Measurements from ENCODE around the gene CACNA2D3. TPM values are rescaled to one million over a fixed set of nuclear protein-coding genes. Genes with fewer than 3 reads are reported as not detected.

The CACNA2D3 gene
- total RNA-seq, 1 experiment from 2014 or later, result 1.6 TPM

GRCh38 chr3:54510506-54510905 is 388.2 kb downstream of the CACNA2D3 start:
- no peak for DNase-seq
- Histone ChIP-seq H3K27me3 (ENCODE audit: control insufficient read depth, insufficient read depth, low read length) (no peaks in the 10 kb centered on the region), H3K4me3 (ENCODE audit: insufficient read depth, low read depth, low read length) (no peak overlapping the region), H3K36me3 (replicated peaks; ENCODE audit: control insufficient read depth, insufficient read depth, low read length) (no peaks in the 10 kb centered on the region; the same call in 1 of the 2 replicates)

GRCh38 chr3:54511766-54512365 is 389.5 kb downstream of the CACNA2D3 start:
- Histone ChIP-seq H3K36me3 (replicated peaks; ENCODE audit: control insufficient read depth, insufficient read depth, low read length) (no peaks in the 10 kb centered on the region; the same call in 1 of the 2 replicates), H3K4me3 (ENCODE audit: insufficient read depth, low read depth, low read length) (no peak overlapping the region), H3K27me3 (ENCODE audit: control insufficient read depth, insufficient read depth, low read length) (no peaks in the 10 kb centered on the region)
- no peak for DNase-seq

GRCh38 chr3:54514006-54514405 is 391.7 kb downstream of the CACNA2D3 start:
- Histone ChIP-seq H3K27me3 (ENCODE audit: control insufficient read depth, insufficient read depth, low read length) (no peaks in the 10 kb centered on the region), H3K4me3 (ENCODE audit: insufficient read depth, low read depth, low read length) (no peak overlapping the region), H3K36me3 (replicated peaks; ENCODE audit: control insufficient read depth, insufficient read depth, low read length) (no peaks in the 10 kb centered on the region)
- no peak for DNase-seq

GRCh38 chr3:54514416-54514815 is 392.1 kb downstream of the CACNA2D3 start:
- Histone ChIP-seq H3K36me3 (replicated peaks; ENCODE audit: control insufficient read depth, insufficient read depth, low read length) (no peaks in the 10 kb centered on the region), H3K27me3 (ENCODE audit: control insufficient read depth, insufficient read depth, low read length) (no peaks in the 10 kb centered on the region), H3K4me3 (ENCODE audit: insufficient read depth, low read depth, low read length) (no peak overlapping the region)
- DNase-seq, result no peak

GRCh38 chr3:54515441-54516213 is 393.3 kb downstream of the CACNA2D3 start:
- DNase-seq, result no peak
- no peaks in the 10 kb centered on the region for H3K36me3 ChIP-seq (replicated peaks; ENCODE audit: control insufficient read depth, insufficient read depth, low read length)

GRCh38 chr3:54517424-54517823 is 395.1 kb downstream of the CACNA2D3 start:
- Histone ChIP-seq H3K4me3 (ENCODE audit: insufficient read depth, low read depth, low read length) (no peak overlapping the region), H3K27me3 (ENCODE audit: control insufficient read depth, insufficient read depth, low read length) (no peaks in the 10 kb centered on the region), H3K36me3 (replicated peaks; ENCODE audit: control insufficient read depth, insufficient read depth, low read length) (no peaks in the 10 kb centered on the region)
- DNase-seq, result no peak

More at GRCh38 chr3:54515441-54516213, 393.3 kb downstream of the CACNA2D3 start:
- Histone ChIP-seq H3K4me3 (ENCODE audit: insufficient read depth, low read depth, low read length) (no peak overlapping the region), H3K27me3 (ENCODE audit: control insufficient read depth, insufficient read depth, low read length) (no peaks in the 10 kb centered on the region)

GRCh38 chr3:54518011-54518675 is 395.8 kb downstream of the CACNA2D3 start:
- Histone ChIP-seq H3K36me3 (replicated peaks; ENCODE audit: control insufficient read depth, insufficient read depth, low read length) (no peaks in the 10 kb centered on the region), H3K4me3 (ENCODE audit: insufficient read depth, low read depth, low read length) (no peak overlapping the region), H3K27me3 (ENCODE audit: control insufficient read depth, insufficient read depth, low read length) (no peaks in the 10 kb centered on the region)
- DNase-seq, result no peak

- DNase-seq, result no peak
- Histone ChIP-seq H3K36me3 (replicated peaks; ENCODE audit: control insufficient read depth, insufficient read depth, low read length) (no peaks in the 10 kb centered on the region), H3K27me3 (ENCODE audit: control insufficient read depth, insufficient read depth, low read length) (no peaks in the 10 kb centered on the region), H3K4me3 (ENCODE audit: insufficient read depth, low read depth, low read length) (no peak overlapping the region)
Observed at GRCh38 chr3:54519493-54519892, 397.1 kb downstream of the CACNA2D3 start.

- no peak overlapping the region for H3K4me3 ChIP-seq (ENCODE audit: insufficient read depth, low read depth, low read length)
- DNase-seq, result no peak
- H3K36me3 ChIP-seq (replicated peaks; ENCODE audit: control insufficient read depth, insufficient read depth, low read length), result no peaks in the 10 kb centered on the region
- H3K27me3 ChIP-seq (ENCODE audit: control insufficient read depth, insufficient read depth, low read length), result no peaks in the 10 kb centered on the region
Observed at GRCh38 chr3:54520060-54520459, 397.7 kb downstream of the CACNA2D3 start.

GRCh38 chr3:54527521-54527920 is 405.2 kb downstream of the CACNA2D3 start:
- no peak for DNase-seq
- Histone ChIP-seq H3K4me3 (ENCODE audit: insufficient read depth, low read depth, low read length) (no peak overlapping the region), H3K36me3 (replicated peaks; ENCODE audit: control insufficient read depth, insufficient read depth, low read length) (no peaks in the 10 kb centered on the region), H3K27me3 (ENCODE audit: control insufficient read depth, insufficient read depth, low read length) (no peaks in the 10 kb centered on the region)

GRCh38 chr3:54527953-54528352 is 405.6 kb downstream of the CACNA2D3 start:
- Histone ChIP-seq H3K36me3 (replicated peaks; ENCODE audit: control insufficient read depth, insufficient read depth, low read length) (no peaks in the 10 kb centered on the region), H3K4me3 (ENCODE audit: insufficient read depth, low read depth, low read length) (no peak overlapping the region), H3K27me3 (ENCODE audit: control insufficient read depth, insufficient read depth, low read length) (no peaks in the 10 kb centered on the region)
- DNase-seq, result no peak

- Histone ChIP-seq H3K4me3 (ENCODE audit: insufficient read depth, low read depth, low read length) (no peak overlapping the region), H3K36me3 (replicated peaks; ENCODE audit: control insufficient read depth, insufficient read depth, low read length) (no peaks in the 10 kb centered on the region), H3K27me3 (ENCODE audit: control insufficient read depth, insufficient read depth, low read length) (no peaks in the 10 kb centered on the region)
- DNase-seq, result no peak
Observed at GRCh38 chr3:54528668-54529067, 406.3 kb downstream of the CACNA2D3 start.

- Histone ChIP-seq H3K36me3 (replicated peaks; ENCODE audit: control insufficient read depth, insufficient read depth, low read length) (no peaks in the 10 kb centered on the region), H3K27me3 (ENCODE audit: control insufficient read depth, insufficient read depth, low read length) (no peaks in the 10 kb centered on the region), H3K4me3 (ENCODE audit: insufficient read depth, low read depth, low read length) (no peak overlapping the region)
- DNase-seq, result no peak
Observed at GRCh38 chr3:54530091-54530490, 407.7 kb downstream of the CACNA2D3 start.

- no peaks in the 10 kb centered on the region for H3K27me3 ChIP-seq (ENCODE audit: control insufficient read depth, insufficient read depth, low read length)
- DNase-seq, result no peak
- H3K4me3 ChIP-seq (ENCODE audit: insufficient read depth, low read depth, low read length), result no peak overlapping the region
- no peaks in the 10 kb centered on the region for H3K36me3 ChIP-seq (replicated peaks; ENCODE audit: control insufficient read depth, insufficient read depth, low read length)
Observed at GRCh38 chr3:54530944-54531343, 408.6 kb downstream of the CACNA2D3 start.

GRCh38 chr3:54531741-54532140 is 409.4 kb downstream of the CACNA2D3 start:
- no peaks in the 10 kb centered on the region for H3K36me3 ChIP-seq (replicated peaks; ENCODE audit: control insufficient read depth, insufficient read depth, low read length)

More at GRCh38 chr3:54531741-54532140, 409.4 kb downstream of the CACNA2D3 start:
- Histone ChIP-seq H3K4me3 (ENCODE audit: insufficient read depth, low read depth, low read length) (no peak overlapping the region), H3K27me3 (ENCODE audit: control insufficient read depth, insufficient read depth, low read length) (no peaks in the 10 kb centered on the region)
- DNase-seq, result no peak

Data from H7 (cell line).